ENCODE data around the gene XRCC1.

GRCh38 chr19:43555185-43555770 lies 20.0 kb downstream of the XRCC1 start:
- peak; percentile 88 for TF ChIP-seq CTCF (conservative IDR thresholded peaks at IDR 0.05; ENCODE audit: low read length)
- no peak for TF ChIP-seq EZH2phosphoT487 (IDR thresholded peaks at IDR 0.05; ENCODE audit: borderline replicate concordance, low read depth, low read length)

All from OCI-LY7 (cell line).